Left lung (tissue), 10 donors: ENCODE data around the gene DSCAML1. TPM values are rescaled to one million over a fixed set of nuclear protein-coding genes. Genes with fewer than 3 reads are reported as not detected.

Source experiments
- ATAC-seq: fragments of 200-7000 bp; cut with Tn5 transposase; one replicate; pipeline ENCODE4 v1.9.1; 2020; ENCODE audit warnings: moderate library complexity
- DNase-seq, 4 donors: peaks; one replicate each; pipeline ENCODE4 v3.0.0-alpha.2; 2013 to 2020
- H3K27ac ChIP-seq, 2 donors: fragments of 200-600 bp; sonication (generic) in 1 of 2; one replicate each; pipeline versions ENCODE4 v1.5.0 to v1.8.0; 2020 to 2021
- H3K27me3 ChIP-seq, 2 donors: fragments of 200-600 bp; sonication (generic) in 1 of 2; one replicate each; pipeline versions ENCODE4 v1.5.0 to v1.8.0; 2020 to 2021
- H3K36me3 ChIP-seq, 2 donors: fragments of 200-600 bp; sonication (generic) in 1 of 2; one replicate each; pipeline versions ENCODE4 v1.5.0 to v1.8.0; 2020 to 2021
- H3K4me1 ChIP-seq, 2 donors: fragments of 200-600 bp; one replicate each; pipeline ENCODE4 v1.8.0; 2021
- H3K4me3 ChIP-seq, 2 donors: fragments of 200-600 bp; sonication (generic) in 1 of 2; one replicate each; pipeline versions ENCODE4 v1.5.0 to v1.8.0; 2020 to 2021; ENCODE audit warnings: mild to moderate bottlenecking in 1 of 2
- H3K9me3 ChIP-seq, 2 donors: fragments of 200-600 bp; sonication (generic) in 1 of 2; one replicate each; pipeline versions ENCODE4 v1.5.0 to v1.8.0; 2020 to 2021
- intact Hi-C, 2 donors: fragments of 100-400 bp; cut with DNase I; formaldehyde crosslinking; loops; one replicate each; pipeline versions ENCODE4 v1.11.2 to v1.14.2; 2022
- polyA plus RNA-seq, 6 donors: library from polyadenylated mRNA; unstranded; fragments of 120-200 nt; gene quantifications; one replicate each; pipeline ENCODE4 v1.2.1, GENCODE V29; 2013; ENCODE audit not compliant: insufficient read length in 6 of 6
- total RNA-seq, 2 donors: library from RNA; stranded (reverse); fragmentation: NEBNext Ultra II Directional; extraction: Animal tissue kit (Norgen Biotek cat#: 25700); gene quantifications; one replicate each; pipeline ENCODE4 v1.2.1, GENCODE V29; 2021
- TF ChIP-seq, protein P1 (sequence below), 2 donors: fragments of 200-600 bp; sonication (generic) in 1 of 2; IDR thresholded peaks; one replicate each; pipeline versions ENCODE4 v1.5.0 to v1.8.0; 2021; ENCODE audit warnings: antibody characterized with exemption in 2 of 2
- donor health status: DM: no; HTN: yes; CAD: no.
- donor health status: DM: no; HTN: no; CAD: no.

The DSCAML1 gene
- total and polyA plus RNA-seq, 8 donors, result 0.35 to 1.8 (median 1.2) TPM

GRCh38 chr11:117831661-117832415 is 34.8 kb upstream of the DSCAML1 start:
- intact Hi-C loops, result no loop called here
- Histone ChIP-seq H3K27ac (no peak overlapping the region), H3K4me1 (peaks cover 12 to 55% of the 10 kb centered on the region in 2 donors), H3K4me3 (no peak overlapping the region), H3K36me3 (no peaks in the 10 kb centered on the region), H3K27me3 (no peaks in the 10 kb centered on the region), H3K9me3 (no peaks in the 10 kb centered on the region)
- ATAC-seq (no peak), DNase-seq (no peak)
- TF ChIP-seq, protein P1, sequence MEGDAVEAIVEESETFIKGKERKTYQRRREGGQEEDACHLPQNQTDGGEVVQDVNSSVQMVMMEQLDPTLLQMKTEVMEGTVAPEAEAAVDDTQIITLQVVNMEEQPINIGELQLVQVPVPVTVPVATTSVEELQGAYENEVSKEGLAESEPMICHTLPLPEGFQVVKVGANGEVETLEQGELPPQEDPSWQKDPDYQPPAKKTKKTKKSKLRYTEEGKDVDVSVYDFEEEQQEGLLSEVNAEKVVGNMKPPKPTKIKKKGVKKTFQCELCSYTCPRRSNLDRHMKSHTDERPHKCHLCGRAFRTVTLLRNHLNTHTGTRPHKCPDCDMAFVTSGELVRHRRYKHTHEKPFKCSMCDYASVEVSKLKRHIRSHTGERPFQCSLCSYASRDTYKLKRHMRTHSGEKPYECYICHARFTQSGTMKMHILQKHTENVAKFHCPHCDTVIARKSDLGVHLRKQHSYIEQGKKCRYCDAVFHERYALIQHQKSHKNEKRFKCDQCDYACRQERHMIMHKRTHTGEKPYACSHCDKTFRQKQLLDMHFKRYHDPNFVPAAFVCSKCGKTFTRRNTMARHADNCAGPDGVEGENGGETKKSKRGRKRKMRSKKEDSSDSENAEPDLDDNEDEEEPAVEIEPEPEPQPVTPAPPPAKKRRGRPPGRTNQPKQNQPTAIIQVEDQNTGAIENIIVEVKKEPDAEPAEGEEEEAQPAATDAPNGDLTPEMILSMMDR (IDR thresholded peaks at IDR 0.05), result no peak

DNA sequence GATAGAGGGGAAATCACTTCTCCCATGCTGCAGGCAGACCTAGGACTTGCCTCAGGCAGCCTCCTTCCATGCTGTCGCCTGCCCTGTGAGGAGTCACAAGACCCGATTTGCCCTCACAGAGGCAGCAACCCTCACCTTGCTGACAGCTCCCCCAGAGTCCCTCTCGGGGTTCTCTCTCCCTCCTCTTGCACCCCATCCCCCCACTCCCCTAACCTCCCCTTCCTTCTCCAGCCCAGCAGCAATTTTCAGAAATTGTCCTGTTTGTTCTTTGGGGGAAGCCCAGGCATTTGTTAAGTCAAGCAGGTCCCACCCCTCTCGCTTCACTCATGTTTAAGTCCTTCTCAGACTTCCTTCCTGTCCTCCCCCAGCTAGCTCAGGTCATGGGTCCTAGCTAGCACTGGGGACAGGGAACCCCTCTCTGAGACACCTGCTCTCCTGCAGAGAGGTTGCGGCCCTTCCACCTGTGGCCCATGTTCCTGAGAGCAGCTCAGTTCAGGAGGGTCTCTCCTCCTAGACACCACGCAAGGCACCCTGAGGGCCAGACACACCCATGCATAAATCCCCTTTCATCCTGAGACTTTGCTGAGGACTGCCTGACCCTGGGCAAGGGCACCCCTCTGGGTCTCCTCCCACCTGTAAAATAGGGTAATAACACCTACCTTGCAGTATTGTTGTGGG is 33.8 kb upstream of the DSCAML1 start:
- Histone ChIP-seq H3K4me1 (peaks cover 12 to 49% of the 10 kb centered on the region in 2 donors), H3K4me3 (no peak overlapping the region), H3K9me3 (no peaks in the 10 kb centered on the region), H3K27me3 (no peaks in the 10 kb centered on the region), H3K27ac (no peak overlapping the region), H3K36me3 (no peaks in the 10 kb centered on the region)
- DNase-seq (no peak), ATAC-seq (no peak)
- TF ChIP-seq, protein P1 (IDR thresholded peaks at IDR 0.05), result no peak
- intact Hi-C loops, result no loop called here

DNA sequence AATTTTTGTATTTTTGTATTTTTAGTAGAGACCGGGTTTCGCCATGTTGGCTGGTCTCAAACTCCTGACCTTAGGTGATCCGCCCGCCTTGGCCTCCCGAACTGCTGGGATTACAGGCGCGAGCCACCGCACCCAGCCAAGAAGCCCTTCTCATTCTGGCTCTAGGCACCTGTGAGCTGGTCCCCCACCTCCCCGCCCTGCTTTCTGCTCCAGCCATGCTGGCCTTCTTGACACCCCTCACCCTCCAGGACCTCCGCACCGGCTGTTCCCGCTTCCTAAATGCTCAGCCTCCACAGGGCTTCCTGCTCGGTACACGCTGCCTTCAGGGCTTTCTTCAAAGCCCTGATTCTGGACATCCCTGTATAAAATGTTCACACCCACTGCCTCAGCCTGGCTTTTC is 33.1 kb upstream of the DSCAML1 start:
- ATAC-seq, result no peak
- DNase-seq, result no peak
- Histone ChIP-seq H3K36me3 (no peaks in the 10 kb centered on the region), H3K4me1 (peaks cover 12 to 57% of the 10 kb centered on the region in 2 donors), H3K27ac (no peak overlapping the region), H3K9me3 (no peaks in the 10 kb centered on the region), H3K4me3 (no peak overlapping the region), H3K27me3 (no peaks in the 10 kb centered on the region)
- intact Hi-C loops, result no loop called here
- TF ChIP-seq, protein P1 (IDR thresholded peaks at IDR 0.05), result no peak

DNA sequence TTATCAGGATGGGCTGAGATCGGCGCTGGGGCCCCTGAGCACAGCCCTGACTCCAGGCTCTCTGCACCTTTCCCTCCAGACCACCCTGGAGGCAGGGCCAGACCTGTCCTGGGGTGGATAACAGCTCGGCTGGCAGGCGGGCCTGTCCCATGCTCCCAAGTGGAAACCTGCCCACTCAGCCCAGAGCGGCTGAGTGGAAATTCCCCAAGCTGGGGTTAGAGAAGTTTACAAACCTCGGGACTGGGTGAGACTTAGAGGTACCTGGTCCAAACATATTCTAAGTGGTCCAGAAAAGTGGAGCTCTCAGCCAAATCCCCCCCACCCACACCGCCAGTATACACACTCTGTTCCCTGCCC is 32.3 kb upstream of the DSCAML1 start:
- TF ChIP-seq, protein P1 (IDR thresholded peaks at IDR 0.05), result no peak
- Histone ChIP-seq H3K27me3 (no peaks in the 10 kb centered on the region), H3K9me3 (no peaks in the 10 kb centered on the region), H3K4me3 (no peak overlapping the region), H3K36me3 (no peaks in the 10 kb centered on the region), H3K27ac (peak overlapping the region in 1 of 2 donors; percentile 42), H3K4me1 (peaks cover 12 to 64% of the 10 kb centered on the region in 2 donors)
- no peak for DNase-seq
- no peak for ATAC-seq
- intact Hi-C loops, result no loop called here

DNA sequence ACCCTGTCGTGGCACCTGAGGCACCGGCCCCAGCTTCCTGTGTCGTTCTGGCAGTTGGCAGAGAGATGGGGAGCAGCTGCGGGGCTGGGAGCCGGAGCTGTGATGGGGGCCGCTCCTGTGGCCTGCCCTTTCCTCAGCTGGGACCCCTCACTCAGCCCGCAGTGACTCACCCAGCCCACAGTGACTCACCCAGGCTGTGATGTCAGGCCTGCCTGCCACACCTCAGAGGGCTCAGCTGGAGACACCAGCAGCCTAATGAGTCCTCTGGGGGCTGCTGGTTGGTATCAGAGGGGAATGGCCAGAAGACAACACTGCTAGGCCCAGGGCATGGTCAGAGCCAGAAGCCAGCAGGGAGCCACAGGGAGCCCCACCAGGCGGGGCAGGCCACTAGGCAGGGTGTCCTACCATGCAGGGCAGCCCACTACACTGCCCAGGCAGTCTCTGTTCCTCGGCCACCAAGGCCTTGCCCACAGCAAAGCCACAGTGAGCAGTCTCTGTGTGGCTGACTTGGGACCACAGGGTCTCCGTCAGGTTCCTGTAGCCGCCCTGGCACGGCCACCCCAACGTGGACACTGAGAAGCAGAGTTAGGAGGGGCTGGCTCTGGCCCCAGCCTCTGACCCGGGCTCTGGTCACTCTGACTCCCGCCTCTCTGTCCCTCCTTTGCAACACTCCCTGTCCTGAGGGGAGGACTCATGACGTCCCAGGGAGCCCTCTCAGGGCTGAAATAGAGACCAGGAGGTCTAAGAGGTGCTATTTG is 31.8 kb upstream of the DSCAML1 start:
- no peak overlapping the region for H3K4me3 ChIP-seq
- H3K4me1 ChIP-seq, result peaks cover 15 to 70% of the 10 kb centered on the region in 2 donors
- H3K27ac ChIP-seq, result peak overlapping the region in 1 of 2 donors; percentile 42
- H3K9me3 ChIP-seq, result no peaks in the 10 kb centered on the region
- no peaks in the 10 kb centered on the region for H3K36me3 ChIP-seq
- ATAC-seq, result peak; percentile 54
- peak in 2 of 4 donors; percentile 78 to 88 for DNase-seq
- H3K27me3 ChIP-seq, result no peaks in the 10 kb centered on the region
- TF ChIP-seq, protein P1 (IDR thresholded peaks at IDR 0.05), result no peak
- intact Hi-C loops, result no loop called here
